ENCODE data around the gene PLAGL2. TPM values are rescaled to one million over a fixed set of nuclear protein-coding genes. Genes with fewer than 3 reads are reported as not detected.
A peak's percentile ranks its signal among the peaks of the same experiment; 100 is the strongest.
"Not testable (repeated sequence)": the region's sequence is repeated elsewhere in the genome, so short reads cannot be mapped to it uniquely, and the experiment has no call there.

PLAGL2 gene, protein sequence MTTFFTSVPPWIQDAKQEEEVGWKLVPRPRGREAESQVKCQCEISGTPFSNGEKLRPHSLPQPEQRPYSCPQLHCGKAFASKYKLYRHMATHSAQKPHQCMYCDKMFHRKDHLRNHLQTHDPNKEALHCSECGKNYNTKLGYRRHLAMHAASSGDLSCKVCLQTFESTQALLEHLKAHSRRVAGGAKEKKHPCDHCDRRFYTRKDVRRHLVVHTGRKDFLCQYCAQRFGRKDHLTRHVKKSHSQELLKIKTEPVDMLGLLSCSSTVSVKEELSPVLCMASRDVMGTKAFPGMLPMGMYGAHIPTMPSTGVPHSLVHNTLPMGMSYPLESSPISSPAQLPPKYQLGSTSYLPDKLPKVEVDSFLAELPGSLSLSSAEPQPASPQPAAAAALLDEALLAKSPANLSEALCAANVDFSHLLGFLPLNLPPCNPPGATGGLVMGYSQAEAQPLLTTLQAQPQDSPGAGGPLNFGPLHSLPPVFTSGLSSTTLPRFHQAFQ
- 6.2 and 7.7 TPM in 2 replicates for total RNA-seq (2014; rRNA removed; shearing (Covaris generic))

DNA sequence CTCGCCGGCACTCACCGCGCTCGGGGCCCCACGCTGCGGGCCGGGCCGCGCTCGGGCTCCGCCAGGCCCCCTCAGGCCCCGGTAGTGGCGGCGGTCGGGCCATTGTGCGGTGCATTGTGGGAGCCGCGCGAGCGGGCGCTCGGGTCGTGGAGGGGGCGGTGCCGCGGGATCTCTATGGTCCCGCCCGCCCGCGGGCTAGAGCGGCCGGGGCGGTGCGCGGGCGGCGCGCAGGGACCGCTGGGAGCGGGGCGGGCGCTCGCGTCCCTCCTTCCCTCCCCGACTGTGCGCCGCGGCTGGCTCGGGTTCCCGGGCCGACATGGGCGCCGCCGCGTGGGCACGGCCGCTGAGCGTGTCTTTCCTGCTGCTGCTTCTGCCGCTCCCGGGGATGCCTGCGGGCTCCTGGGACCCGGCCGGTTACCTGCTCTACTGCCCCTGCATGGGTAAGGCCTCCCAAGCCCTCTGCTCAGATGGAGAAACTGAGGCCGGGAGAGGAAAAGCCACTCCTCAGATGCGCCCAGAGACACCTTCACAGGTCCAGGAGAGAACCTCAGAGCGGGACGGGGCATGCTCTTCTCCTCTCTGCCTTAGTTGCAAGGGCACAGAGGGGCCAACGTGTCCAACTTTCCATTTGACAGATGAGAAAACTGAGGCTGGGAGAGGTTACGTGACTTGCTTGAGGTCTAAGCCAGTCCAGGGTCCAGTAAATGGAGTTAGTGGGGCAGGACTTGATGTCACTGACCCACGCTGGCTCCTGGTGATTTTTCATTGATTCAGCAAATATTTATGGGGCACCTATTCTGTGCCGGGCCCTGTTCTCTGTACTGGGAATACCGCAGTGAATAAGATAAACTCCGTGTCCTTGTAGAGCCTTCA, at the start of gene PLAGL2, which contains the start of gene POFUT1:
Gene PLAGL2, minus strand, starts transcription at position 118 of the 873 bp plus-strand sequence. CDS start 5,565 bp downstream, outside the sequence.
Gene POFUT1, plus strand, starts transcription at position 255 of the 873 bp plus-strand sequence. Its CDS starts 62 bp downstream, at position 317.
- peak; percentile 87 for DNase-seq (ENCODE audit: low read depth)

DNA sequence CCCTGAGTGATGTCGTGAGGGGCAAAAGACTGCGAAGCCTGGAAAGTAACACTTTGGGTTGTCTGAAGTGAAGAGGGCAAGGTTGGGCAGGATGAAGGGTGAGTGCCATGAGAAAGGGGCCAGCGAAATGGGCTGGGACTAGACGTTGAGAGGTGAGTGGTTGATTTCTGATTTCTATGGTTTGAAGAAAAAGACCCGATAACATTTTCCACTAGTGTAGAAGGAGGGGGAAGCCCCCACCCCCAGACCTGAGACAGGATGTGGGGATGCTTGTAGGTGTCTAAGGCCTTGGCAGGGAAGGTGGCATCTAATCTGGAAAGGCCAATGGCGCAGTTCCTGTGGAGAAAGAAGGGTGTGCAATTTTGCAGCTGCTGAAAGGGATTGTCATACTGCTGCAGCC, 44.6 kb upstream of the PLAGL2 start:
- DNase-seq (ENCODE audit: low read depth): no peak

DNA sequence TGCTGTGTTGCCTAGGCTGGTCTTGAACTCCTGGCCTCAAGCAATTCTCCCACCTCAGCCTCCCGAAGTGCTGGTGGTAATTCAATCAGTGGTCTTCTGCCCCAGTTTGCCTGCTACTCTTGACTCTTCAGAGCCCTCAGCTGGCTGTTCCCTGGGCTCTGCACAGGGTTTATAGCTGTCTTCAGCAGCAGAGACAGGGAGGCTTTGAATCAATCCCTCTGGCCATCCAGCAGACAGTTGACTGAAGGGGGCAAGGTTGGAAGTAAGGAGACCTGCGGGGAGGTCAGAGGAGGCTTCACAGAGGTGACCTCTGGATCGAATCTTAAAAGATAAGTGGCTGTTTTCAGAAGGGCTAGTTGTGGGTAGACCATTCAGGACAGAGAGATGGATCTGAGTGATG, 43.9 kb upstream of the PLAGL2 start:
- DNase-seq (ENCODE audit: low read depth): no peak

DNA sequence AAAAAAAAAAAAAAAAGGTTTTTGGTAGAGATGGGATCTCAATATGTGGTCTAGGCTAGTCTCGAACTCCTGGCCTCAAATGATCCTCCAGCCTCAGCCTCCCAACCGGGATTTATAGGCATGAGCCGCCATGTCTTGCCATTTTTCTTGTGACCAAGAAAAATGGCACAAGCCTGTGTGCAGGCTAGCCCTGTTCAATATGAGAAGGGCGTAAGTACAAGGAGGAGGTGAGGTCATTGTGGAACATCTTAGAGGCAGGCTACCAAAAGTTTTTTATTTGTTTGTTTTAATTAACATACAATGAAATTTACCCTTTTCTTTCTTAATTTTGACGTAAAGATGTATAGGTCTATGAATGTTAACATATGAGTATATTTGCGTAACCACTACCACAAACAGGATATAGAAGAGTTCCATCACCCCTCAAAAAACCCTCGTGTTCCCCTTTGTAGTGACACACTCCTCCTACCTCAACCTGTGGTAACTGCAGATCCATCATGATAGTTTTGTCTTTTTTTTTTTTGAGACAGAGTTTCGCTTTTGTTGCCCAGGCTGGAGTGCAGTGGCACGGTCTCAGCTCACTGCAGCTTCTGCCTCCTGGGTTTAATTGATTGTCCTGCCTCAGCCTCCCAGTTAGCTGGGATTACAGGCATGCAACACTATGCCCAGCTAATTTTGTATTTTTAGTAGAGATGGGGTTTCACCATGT, 41.6 kb upstream of the PLAGL2 start:
- DNase-seq (ENCODE audit: low read depth): no peak

DNA sequence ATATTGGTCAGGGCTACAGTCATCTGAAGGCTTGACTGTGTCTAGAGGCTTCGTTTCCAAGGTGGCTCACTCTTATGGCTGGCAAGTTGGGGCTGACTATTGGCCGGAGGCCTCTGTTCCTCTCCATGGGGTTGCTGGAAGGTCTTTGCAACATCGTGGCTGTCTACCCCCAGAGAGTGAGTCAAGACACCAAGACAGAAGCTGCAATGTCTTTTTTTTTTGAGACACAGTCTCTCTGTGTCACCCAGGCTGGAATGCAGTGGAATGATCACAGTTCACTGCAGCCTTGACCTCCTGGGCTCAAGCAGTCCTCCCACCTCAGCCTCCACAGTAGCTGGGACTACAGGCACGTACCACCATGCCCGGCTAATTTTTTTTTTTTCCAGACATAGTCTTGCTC, 40.5 kb upstream of the PLAGL2 start:
- DNase-seq (ENCODE audit: low read depth): peak; percentile 21

DNA sequence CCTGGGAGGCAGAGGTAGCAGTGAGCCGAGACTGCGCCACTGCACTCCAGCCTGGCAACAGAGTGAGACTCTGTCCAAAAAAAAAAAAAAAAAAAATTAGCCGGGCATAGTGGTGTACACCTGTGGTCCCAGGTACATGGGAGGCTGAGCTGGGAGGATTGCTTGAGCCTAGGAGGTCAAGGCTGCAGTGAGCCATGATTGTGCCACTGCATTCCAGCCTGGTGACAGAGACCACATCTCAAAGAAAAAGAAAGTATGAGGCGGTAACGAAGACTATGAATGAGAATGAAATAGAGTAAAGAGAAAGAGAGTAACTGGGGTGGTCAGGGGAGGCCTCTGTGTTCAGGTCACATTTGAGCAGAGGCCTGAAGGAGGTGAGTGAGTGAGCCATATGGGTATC, 38.7 kb upstream of the PLAGL2 start:
- DNase-seq (ENCODE audit: low read depth): not testable (repeated sequence)

DNA sequence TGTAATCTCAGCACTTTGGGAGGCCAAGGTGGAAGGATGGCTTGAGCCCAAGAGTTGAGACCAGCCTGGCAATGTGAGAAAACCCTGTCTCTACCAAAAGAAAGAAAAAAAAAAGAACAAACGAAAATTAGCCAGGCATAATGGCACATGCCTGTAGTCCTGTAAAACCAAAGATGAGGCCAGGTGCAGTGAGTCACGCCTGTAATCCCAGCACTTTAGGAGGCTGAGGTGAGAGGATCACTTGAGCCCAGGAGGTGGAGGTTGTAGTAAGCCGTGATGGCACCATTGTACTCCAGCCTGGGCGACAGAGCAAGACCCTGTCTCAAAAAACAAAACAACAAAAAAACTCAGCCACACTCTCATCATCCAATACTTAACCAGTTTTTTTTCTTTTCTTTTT, 37.4 kb upstream of the PLAGL2 start:
- DNase-seq (ENCODE audit: low read depth): no peak

DNA sequence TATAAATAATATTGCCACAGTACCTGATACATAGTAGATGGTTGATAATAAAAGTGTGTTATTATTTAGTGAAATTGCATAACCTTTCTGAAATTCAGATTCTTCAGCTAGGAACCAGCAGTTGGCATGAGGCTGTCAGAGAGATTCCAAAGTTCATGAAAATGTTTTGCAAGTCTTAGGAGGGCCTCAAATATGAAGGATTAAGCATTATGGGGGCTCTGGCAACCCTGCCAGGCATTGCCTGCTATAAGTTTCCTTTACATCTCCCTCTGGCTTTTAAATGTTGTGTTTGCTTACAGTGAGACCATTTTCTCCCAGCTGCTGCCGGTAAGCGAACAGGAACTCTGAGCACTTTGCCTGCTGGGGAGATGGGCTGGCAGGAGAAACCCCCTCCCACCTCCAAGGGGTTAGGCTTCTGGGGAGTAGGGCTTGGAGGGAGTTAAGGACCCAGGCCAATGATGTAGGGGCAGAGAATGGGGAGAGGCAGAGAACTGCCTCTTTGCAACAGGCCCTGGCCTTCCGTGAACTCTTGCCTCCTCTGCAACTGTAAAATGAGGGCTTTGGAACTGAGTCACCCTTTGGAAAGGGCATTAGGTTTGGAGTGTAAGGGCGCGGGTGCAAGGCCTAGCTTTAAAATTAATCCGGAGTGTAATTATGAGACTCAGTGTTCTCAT, 36.7 kb upstream of the PLAGL2 start:
- DNase-seq (ENCODE audit: low read depth): no peak

DNA sequence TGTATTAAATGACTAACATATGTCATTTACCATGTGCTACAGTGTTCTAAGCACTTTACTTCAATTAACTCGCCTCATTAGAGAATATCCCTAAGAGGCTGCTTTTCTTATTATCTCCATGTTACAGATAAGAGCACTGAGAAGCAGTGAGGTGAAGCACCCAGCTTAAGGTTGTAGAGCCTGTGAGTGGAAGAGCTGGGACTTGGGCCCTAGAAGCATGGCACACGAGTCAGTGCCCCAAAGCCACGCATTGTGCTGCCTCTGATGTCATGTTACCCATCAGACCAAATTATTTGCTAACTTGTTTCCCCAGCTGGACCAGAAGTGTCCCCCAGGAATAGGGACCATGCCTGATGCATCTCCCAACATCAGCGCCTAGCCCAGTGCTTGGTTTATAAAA, 34.3 kb upstream of the PLAGL2 start:
- DNase-seq (ENCODE audit: low read depth): no peak

DNA sequence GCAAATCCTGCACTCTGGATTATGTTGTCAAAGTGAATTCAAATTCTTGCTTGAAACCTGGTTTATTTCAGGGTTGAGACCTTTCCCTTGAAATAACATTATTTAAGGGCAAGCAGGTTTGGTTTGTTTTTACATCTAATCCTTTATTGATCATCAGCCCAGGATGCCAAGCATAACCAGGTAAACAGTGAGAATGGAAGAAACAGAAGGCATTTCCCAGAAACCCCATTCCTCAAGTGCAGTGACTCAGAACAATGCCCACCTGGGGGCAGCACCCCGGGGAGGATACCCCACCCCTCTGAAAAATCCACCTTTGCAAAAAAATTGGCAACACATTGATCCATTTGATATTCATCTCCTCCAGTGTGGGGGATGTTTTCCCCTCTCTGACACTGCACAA, 32.7 kb upstream of the PLAGL2 start:
- no peak for DNase-seq (ENCODE audit: low read depth)

DNA sequence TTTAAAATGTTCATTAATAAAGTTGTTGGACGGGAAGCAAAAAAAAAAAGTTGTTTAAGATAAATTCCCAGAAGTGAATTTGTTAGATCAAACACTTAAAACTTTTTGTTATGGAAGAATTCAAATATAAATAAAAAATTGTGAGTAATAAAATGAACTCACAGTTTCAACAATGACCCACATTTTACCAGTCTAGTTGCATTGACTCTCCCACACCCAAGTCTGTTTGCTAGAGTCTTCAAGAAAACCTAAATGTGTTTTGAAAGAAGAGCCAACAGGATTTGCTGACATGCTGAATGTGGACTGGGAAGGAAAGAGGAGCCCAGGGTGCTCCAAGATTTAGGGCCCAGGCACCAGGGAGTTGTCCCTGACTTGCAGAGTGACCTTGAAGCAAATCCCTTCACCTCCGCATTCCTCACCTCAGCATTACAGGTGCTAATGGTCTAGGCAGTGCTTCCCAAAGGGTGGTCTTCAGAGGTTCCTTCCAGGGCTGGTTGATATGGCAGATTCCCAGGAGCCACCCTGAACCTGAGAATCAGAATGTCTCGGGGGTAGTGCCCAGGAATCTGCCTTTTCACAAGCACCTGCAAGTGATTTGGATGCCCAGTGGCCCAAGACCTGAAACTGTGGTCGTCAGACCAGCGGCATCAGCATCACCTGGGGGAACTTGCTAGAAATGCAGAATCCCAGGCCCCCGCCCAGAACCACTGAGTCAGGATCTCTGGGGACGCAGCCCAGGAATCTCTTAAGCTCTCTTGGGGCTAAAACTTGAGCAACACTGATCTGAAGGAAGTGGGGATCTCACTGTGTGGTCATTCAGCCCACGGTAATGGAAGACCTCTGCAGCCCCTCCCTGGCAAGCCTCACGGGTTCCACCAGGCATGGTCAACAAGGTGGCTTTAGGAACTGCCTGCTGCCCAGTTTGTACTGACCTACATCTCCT, 31.2 kb upstream of the PLAGL2 start:
- no peak for DNase-seq (ENCODE audit: low read depth)

DNA sequence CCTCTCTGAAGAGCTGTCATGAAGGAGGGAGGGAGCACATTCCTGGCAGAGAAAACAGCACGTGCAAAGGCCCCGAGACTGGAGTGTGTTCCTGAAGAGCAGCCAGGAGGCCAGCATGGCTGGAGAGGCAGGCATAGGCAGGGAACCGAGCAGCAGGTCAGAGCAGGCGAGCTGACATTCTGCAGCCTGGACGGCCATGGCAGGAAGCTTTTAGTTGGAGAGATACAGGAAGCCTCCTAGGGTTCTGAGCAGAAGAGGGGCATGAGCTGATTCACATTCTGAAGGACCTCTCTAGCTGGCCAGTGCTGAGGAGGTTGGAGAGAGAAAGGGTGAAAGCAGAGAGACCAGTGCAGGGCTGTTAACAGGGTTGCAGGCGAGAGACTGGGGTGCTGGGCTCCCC, 29.9 kb upstream of the PLAGL2 start:
- DNase-seq (ENCODE audit: low read depth): no peak

DNA sequence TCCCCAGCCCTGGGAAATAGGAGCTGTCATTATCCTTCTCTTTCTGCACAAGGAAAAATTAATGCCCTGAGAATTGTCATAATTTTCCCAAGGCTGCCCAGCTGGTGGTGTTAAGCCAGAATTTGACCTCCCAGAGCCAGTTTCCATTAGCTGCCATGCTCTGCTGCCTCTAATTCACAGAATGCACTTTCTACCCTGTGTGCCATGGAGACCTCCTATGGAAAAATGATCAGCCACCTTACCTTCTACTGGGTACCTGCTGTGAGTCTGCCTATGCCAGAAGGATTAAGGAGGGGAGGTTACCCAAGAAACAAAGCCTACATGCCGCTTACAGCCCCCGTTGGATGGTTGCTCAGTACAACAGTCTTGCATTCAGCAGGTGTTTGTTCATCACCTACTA, 29.3 kb upstream of the PLAGL2 start:
- no peak for DNase-seq (ENCODE audit: low read depth)

DNA sequence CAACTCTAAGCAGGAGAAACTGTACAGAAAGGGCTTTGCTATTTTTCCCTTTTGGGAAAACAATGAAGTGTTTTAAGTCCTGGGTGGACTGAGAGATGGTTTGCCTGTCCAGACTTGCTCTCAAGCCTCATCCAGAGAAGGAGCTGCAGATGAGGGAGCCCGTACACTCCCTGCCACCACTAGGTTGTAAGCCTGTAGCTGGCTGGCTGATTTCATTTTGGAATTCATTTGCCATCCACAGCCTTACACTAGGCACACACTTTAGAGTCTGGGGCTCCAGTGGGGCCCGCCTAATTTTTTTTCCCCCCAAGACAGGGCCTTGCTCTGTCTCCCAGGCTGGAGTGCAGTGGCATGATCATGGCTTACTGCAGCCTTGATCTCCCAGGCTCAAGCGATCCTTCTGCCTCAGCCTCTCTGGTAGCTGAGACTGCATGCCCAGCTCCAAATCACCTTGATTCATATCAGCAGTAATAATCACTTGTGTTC, 28.5 kb upstream of the PLAGL2 start:
- no peak for DNase-seq (ENCODE audit: low read depth)

DNA sequence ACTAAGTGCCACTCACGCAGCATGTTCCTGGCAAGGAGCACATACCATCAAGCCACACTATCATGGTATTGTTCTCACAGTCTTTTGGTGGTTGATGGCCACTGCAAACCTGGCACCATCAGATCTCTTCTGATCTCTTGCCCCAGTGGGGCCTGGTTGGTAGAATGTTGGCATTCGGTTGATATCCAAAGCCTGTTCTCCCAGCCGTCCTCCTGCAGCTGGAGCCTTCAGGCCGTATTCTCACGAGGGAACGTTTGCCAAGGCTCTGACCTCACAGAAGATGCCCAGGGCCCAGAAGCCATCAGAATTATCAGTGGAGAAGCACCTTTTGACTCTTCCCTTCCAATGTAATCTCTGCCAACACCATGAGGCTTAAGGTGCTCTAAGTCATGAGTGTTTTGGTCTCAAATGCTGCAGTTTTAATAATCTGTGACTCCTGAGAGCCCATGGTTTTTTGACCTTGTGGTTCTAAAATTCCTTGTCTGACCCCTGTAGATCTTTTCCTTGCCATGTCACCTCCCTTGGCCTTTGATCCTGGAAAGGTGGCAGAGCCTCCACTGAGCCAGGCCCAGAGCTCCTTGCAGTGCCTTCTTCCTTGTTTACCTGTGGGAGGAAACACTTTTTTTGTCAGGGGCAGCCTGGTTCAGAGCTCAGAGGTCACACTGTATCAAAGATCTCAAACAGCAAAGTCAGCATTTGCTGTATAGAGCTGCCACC, 27.9 kb upstream of the PLAGL2 start:
- no peak for DNase-seq (ENCODE audit: low read depth)

DNA sequence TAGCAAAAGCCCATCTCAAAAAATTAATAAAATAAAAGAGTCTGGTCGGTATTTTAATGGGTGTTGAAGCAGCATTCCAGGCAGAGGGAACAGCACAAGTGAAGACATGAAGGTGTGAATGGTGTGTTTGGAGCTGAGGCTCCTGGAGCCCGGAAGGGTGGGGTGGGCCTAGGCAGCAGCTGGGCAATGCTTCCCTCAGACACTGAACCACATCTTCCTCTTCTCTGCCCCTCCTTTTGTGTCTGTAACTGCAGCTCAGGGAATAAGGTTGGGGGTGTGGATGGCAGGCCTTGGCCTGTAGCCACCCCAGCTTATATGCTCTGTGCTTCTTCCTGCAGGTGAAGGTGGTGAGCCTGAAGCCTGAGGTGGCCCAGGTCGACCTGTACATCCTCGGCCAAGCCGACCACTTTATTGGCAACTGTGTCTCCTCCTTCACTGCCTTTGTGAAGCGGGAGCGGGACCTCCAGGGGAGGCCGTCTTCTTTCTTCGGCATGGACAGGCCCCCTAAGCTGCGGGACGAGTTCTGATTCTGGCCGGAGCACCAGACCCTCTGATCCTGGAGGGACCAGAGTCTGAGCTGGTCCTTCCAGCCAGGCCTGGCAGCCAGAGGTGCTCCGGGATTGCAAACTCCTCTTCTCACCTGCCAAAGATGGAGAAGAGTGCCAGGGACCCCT, 26.7 kb upstream of the PLAGL2 start:
- no peak for DNase-seq (ENCODE audit: low read depth)

DNA sequence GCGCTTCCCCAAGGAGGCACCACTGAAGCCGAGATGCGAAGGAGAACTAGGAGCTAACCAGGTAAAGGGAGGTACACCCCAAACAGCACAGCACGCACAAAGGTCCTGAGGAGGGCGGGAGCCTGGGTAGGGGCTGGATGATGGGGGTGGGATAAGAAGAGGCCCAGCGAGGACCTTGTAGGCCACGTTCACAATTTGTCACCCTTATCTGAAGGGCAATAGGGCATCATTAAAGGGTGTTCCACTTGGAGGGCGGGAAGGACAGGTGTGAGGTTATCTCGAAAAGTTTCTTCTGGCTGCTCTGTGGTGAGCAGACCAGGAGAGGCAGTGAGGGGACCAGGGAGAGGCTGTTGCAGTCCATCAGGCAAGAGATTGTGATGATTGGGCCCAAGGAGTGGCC, 25.7 kb upstream of the PLAGL2 start:
- no peak for DNase-seq (ENCODE audit: low read depth)

DNA sequence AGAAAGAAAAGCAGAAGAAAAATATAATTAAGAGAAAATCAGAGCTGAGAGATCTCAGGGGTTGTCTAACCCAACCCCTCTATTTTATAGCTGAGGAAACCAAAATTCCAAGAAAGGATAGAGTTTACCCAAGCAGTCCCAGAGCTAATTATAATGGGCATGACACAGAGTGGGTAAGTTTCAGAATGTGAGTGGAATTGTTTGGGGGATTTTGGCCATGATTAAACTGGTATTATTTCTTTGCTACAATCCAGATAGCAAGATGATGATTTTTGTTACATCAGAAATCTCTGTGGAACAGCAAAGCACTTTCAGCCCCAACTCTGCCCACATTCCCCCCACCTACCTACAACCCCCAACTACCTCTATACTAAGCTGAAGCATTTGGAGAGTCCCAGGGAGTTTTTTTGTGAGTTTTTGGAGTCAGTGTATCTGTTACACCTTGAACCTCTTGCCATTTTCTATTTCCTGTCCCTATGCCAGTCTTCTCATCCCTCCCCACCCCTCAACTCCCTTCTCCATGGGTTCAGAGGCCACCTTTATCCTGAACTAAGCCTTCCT, 24.9 kb upstream of the PLAGL2 start:
- DNase-seq (ENCODE audit: low read depth): no peak
